CD14-positive monocyte (primary cell): ENCODE measurements around the gene STAP2. TPM values are rescaled to one million over a fixed set of nuclear protein-coding genes. Genes with fewer than 3 reads are reported as not detected.
A peak's percentile ranks its signal among the peaks of the same experiment; 100 is the strongest.

Experiments used
- DNase-seq, 3 donors: peaks; one replicate each; pipeline ENCODE4 v3.0.0-alpha.2; 2011 to 2022
- H2AFZ ChIP-seq: 2 replicates; pipeline ENCODE4 v1.6.0; 2012; ENCODE audit warnings: mild to moderate bottlenecking, low read depth, low read length, inconsistent platforms; ENCODE audit not compliant: insufficient read depth, poor library complexity, severe bottlenecking
- H3K27ac ChIP-seq, 2 donors: 1 replicate in 1 of 2; 2 replicates in 1 of 2; pipeline ENCODE4 v1.5.1; 2012 to 2013; ENCODE audit warnings: low read length in 2 of 2, control low read depth in 1 of 2, inconsistent platforms in 1 of 2, low read depth in 1 of 2, mild to moderate bottlenecking in 1 of 2
- H3K27me3 ChIP-seq, 2 donors: one replicate each; pipeline versions ENCODE4 v1.6.0 to v1.6.1; 2011 to 2013; ENCODE audit warnings: low read length in 2 of 2; ENCODE audit not compliant: control insufficient read depth in 2 of 2, insufficient read depth in 2 of 2
- H3K36me3 ChIP-seq, 2 donors: replicated peaks in 1 of 2; 1 replicate in 1 of 2; 2 replicates in 1 of 2; pipeline versions ENCODE4 v1.5.1 to v1.6.1; 2012 to 2013; ENCODE audit warnings: low read length in 2 of 2, control low read depth in 1 of 2, inconsistent platforms in 1 of 2, mild to moderate bottlenecking in 1 of 2; ENCODE audit not compliant: insufficient read depth in 2 of 2, control insufficient read depth in 1 of 2
- H3K4me1 ChIP-seq, 2 donors: 1 replicate in 1 of 2; 2 replicates in 1 of 2; pipeline versions ENCODE4 v1.5.1 to v1.6.1; 2012 to 2013; ENCODE audit warnings: low read length in 2 of 2, control low read depth in 1 of 2, inconsistent platforms in 1 of 2, mild to moderate bottlenecking in 1 of 2, moderate library complexity in 1 of 2; ENCODE audit not compliant: insufficient read depth in 2 of 2, control insufficient read depth in 1 of 2
- H3K4me2 ChIP-seq: replicated peaks from 2 replicates; pipeline ENCODE3; 2012; ENCODE audit warnings: low read length, moderate library complexity, mild to moderate bottlenecking; ENCODE audit not compliant: poor library complexity, severe bottlenecking; ENCODE audit errors: extremely low read depth
- H3K4me3 ChIP-seq, 3 experiments: fragments of 200-600 bp in 1 of 3; sonication (generic) in 1 of 3; replicated peaks in 1 of 3; 1 replicate in 2 of 3; 2 replicates in 1 of 3; pipeline ENCODE4 v1.5.1; 2011 to 2013; ENCODE audit warnings: low read length in 3 of 3, mild to moderate bottlenecking in 3 of 3, control low read depth in 2 of 3, low read depth in 2 of 3, inconsistent platforms in 1 of 3, moderate library complexity in 1 of 3
- H3K79me2 ChIP-seq: 2 replicates; pipeline ENCODE4 v1.6.0; 2012; ENCODE audit warnings: mild to moderate bottlenecking, control low read depth, inconsistent platforms, low read length, moderate library complexity; ENCODE audit not compliant: insufficient read depth
- H3K9ac ChIP-seq: 2 replicates; pipeline ENCODE4 v1.6.0; 2017; ENCODE audit warnings: low read length, mild to moderate bottlenecking; ENCODE audit not compliant: insufficient read depth, poor library complexity, severe bottlenecking
- H3K9me3 ChIP-seq, 2 donors: replicated peaks in 1 of 2; 1 replicate in 1 of 2; 2 replicates in 1 of 2; pipeline versions ENCODE4 v1.5.1 to v1.6.1; 2012 to 2013; ENCODE audit warnings: low read length in 2 of 2, control low read depth in 1 of 2; ENCODE audit not compliant: control insufficient read depth in 1 of 2, insufficient read depth in 1 of 2
- H4K20me1 ChIP-seq: 2 replicates; pipeline ENCODE4 v1.6.0; 2012; ENCODE audit warnings: mild to moderate bottlenecking, low read length, control low read depth, moderate library complexity; ENCODE audit not compliant: insufficient read depth
- H3K27ac Mint-ChIP-seq, 7 donors: one replicate each; pipeline ENCODE4 v1.8.0; 2020; ENCODE audit warnings: mild to moderate bottlenecking in 7 of 7, mixed read lengths in 7 of 7, moderate library complexity in 6 of 7, inconsistent platforms in 2 of 7
- H3K27me3 Mint-ChIP-seq, 3 donors: one replicate each; pipeline ENCODE4 v1.8.0; 2021 to 2022; ENCODE audit warnings: low read depth in 3 of 3, mild to moderate bottlenecking in 3 of 3, mixed read lengths in 3 of 3, moderate library complexity in 3 of 3, inconsistent platforms in 1 of 3
- H3K36me3 Mint-ChIP-seq, 2 donors: one replicate each; pipeline ENCODE4 v1.8.0; 2020; ENCODE audit warnings: mixed read lengths in 2 of 2, inconsistent platforms in 1 of 2, mild to moderate bottlenecking in 1 of 2
- H3K4me1 Mint-ChIP-seq: one replicate; pipeline ENCODE4 v1.8.0; 2020; ENCODE audit warnings: mild to moderate bottlenecking, mixed read lengths
- H3K4me3 Mint-ChIP-seq, 2 donors: one replicate each; pipeline ENCODE4 v1.8.0; 2020; ENCODE audit warnings: mild to moderate bottlenecking in 2 of 2, mixed read lengths in 2 of 2, moderate library complexity in 1 of 2
- H3K9me3 Mint-ChIP-seq, 7 donors: one replicate each; pipeline ENCODE4 v1.8.0; 2020 to 2022; ENCODE audit warnings: mixed read lengths in 7 of 7, mild to moderate bottlenecking in 6 of 7, moderate library complexity in 6 of 7, inconsistent platforms in 2 of 7
- WGBS: methylation state at CpG from one replicate; pipeline ENCODE4 v1.1.5; 2013; ENCODE audit warnings: missing lambda C conversion rate; ENCODE audit not compliant: insufficient coverage; 5-methylcytosine and 5-hydroxymethylcytosine counted together
- intact Hi-C, 2 donors: fragments of 100-400 bp; cut with micrococcal nuclease; formaldehyde crosslinking; loops; one replicate each; pipeline versions ENCODE4 v1.15.0 to v1.15.1; 2023
- polyA plus RNA-seq, 3 donors: library from polyadenylated mRNA; depleted of rRNA in 1 of 3; unstranded in 2 of 3; stranded (reverse) in 1 of 3; fragments of 300-500 nt in 2 of 3; fragments of >200 nt in 1 of 3; fragmentation: Illumina TruSeq in 2 of 3; gene quantifications; 1 replicate in 2 of 3; 2 replicates in 1 of 3; pipeline ENCODE4 v1.2.3, GENCODE V29; 2012 to 2021
- TF ChIP-seq, protein P1 (sequence below): fragments of 200-600 bp; IDR thresholded peaks from one replicate; pipeline ENCODE4 v1.8.0; 2022; ENCODE audit warnings: antibody characterized with exemption, mild to moderate bottlenecking

Gene STAP2
- polyA plus RNA-seq, 3 donors = 0.11 to 0.17 TPM; not detected in 1

GRCh38 chr19:4327252-4327876 lies 11.3 kb downstream of the STAP2 start:
- H2AFZ ChIP-seq = peak overlapping the region; percentile 54
- Mint-ChIP-seq H3K27ac (peak overlapping the region in 2 of 7 donors; percentile 1 to 32), H3K4me3 (peak overlapping the region; percentile 76 to 85), H3K9me3 (peaks cover 8 to 33% (median 21%) of the 10 kb centered on the region in 7 donors), H3K36me3 (peaks cover 3% of the 10 kb centered on the region in 2 donors), H3K27me3 (peaks cover 28 to 45% (median 41%) of the 10 kb centered on the region in 3 donors), H3K4me1 (peaks cover 30% of the 10 kb centered on the region)
- no peak overlapping the region for H3K27ac ChIP-seq
- peaks cover 2 to 28% of the 10 kb centered on the region in 2 donors for H3K27me3 ChIP-seq
- H4K20me1 ChIP-seq = no peaks in the 10 kb centered on the region
- H3K79me2 ChIP-seq = no peaks in the 10 kb centered on the region
- intact Hi-C loops = loop anchor here in 1 of 2 donors (10.0 kb wide), 1 partner anchor 347 kb away; the partner anchor contains the start of gene MYDGF
- peak overlapping the region; percentile 77 for H3K4me2 ChIP-seq
- peaks cover 23 to 26% of the 10 kb centered on the region in 2 donors for H3K4me1 ChIP-seq
- no peaks in the 10 kb centered on the region for H3K36me3 ChIP-seq
- 1% methylated on average over 24 of the region's 30 CpGs for WGBS
- DNase-seq = peak; percentile 33 to 53 (median 36)
- peak overlapping the region in 2 of 3 experiments; percentile 39 to 65 for H3K4me3 ChIP-seq
- no peak overlapping the region for H3K9ac ChIP-seq
- H3K9me3 ChIP-seq = peaks cover 3 to 20% of the 10 kb centered on the region in 2 donors
- TF ChIP-seq, protein P1, sequence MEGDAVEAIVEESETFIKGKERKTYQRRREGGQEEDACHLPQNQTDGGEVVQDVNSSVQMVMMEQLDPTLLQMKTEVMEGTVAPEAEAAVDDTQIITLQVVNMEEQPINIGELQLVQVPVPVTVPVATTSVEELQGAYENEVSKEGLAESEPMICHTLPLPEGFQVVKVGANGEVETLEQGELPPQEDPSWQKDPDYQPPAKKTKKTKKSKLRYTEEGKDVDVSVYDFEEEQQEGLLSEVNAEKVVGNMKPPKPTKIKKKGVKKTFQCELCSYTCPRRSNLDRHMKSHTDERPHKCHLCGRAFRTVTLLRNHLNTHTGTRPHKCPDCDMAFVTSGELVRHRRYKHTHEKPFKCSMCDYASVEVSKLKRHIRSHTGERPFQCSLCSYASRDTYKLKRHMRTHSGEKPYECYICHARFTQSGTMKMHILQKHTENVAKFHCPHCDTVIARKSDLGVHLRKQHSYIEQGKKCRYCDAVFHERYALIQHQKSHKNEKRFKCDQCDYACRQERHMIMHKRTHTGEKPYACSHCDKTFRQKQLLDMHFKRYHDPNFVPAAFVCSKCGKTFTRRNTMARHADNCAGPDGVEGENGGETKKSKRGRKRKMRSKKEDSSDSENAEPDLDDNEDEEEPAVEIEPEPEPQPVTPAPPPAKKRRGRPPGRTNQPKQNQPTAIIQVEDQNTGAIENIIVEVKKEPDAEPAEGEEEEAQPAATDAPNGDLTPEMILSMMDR = no peak

- Histone ChIP-seq H3K79me2 (no peaks in the 10 kb centered on the region), H3K9me3 (peaks cover 7 to 25% of the 10 kb centered on the region in 2 donors), H3K4me3 (peak overlapping the region in 1 of 3 experiments; percentile 65), H4K20me1 (no peaks in the 10 kb centered on the region), H2AFZ (peak overlapping the region; percentile 54), H3K36me3 (no peaks in the 10 kb centered on the region), H3K27ac (no peak overlapping the region), H3K4me2 (peak overlapping the region; percentile 77), H3K4me1 (peaks cover 23 to 26% of the 10 kb centered on the region in 2 donors), H3K9ac (no peak overlapping the region), H3K27me3 (peaks cover 2 to 28% of the 10 kb centered on the region in 2 donors)
- Mint-ChIP-seq H3K4me3 (peak overlapping the region in 1 of 2 donors; percentile 85), H3K36me3 (peaks cover 3% of the 10 kb centered on the region in 2 donors), H3K9me3 (peaks cover 12 to 39% (median 26%) of the 10 kb centered on the region in 7 donors), H3K27me3 (peaks cover 30 to 45% (median 44%) of the 10 kb centered on the region in 3 donors), H3K27ac (no peak overlapping the region), H3K4me1 (peaks cover 30% of the 10 kb centered on the region)
- 1% methylated on average over 29 of the region's 33 CpGs for WGBS
- intact Hi-C loops = loop anchor here in 1 of 2 donors (10.0 kb wide), 1 partner anchor 348 kb away; the partner anchor contains the start of gene MYDGF
- no peak for DNase-seq
- TF ChIP-seq, protein P1 = no peak
These were observed 11.8 kb downstream of the STAP2 start for GRCh38 chr19:4326837-4327251.
